NT2/D1 (cell line): ENCODE results near the gene TRAF7.

Experiments
- DNase-seq: peaks from one replicate; pipeline ENCODE4 v3.0.0-alpha.2; 2011; ENCODE audit warnings: low read depth, low spot score
- H3K27me3 ChIP-seq: 2 replicates; pipeline ENCODE4 v1.6.0; 2011; ENCODE audit warnings: mild to moderate bottlenecking; ENCODE audit not compliant: insufficient read length, insufficient read depth
- H3K36me3 ChIP-seq: 2 replicates; pipeline ENCODE4 v1.6.1; 2011; ENCODE audit warnings: mild to moderate bottlenecking, low read length, mixed read lengths; ENCODE audit not compliant: insufficient read depth, insufficient read length
- H3K4me1 ChIP-seq: 2 replicates; pipeline ENCODE4 v1.5.1; 2011; ENCODE audit not compliant: insufficient read depth, insufficient read length
- H3K4me3 ChIP-seq: 2 replicates; pipeline ENCODE4 v1.5.1; 2011; ENCODE audit warnings: low read depth; ENCODE audit not compliant: insufficient read length
- H3K9ac ChIP-seq: 2 replicates; pipeline ENCODE4 v1.6.0; 2011; ENCODE audit warnings: low read depth; ENCODE audit not compliant: insufficient read length
- H3K9me3 ChIP-seq: 2 replicates; pipeline ENCODE4 v1.5.1; 2011; ENCODE audit warnings: mild to moderate bottlenecking, low read length; ENCODE audit not compliant: insufficient read depth
- SUZ12 ChIP-seq: IDR thresholded peaks from 2 replicates; pipeline ENCODE4 v1.6.1; 2011; ENCODE audit not compliant: insufficient read length, insufficient read depth; ENCODE audit errors: extremely low read depth
- YY1 ChIP-seq: IDR thresholded peaks from 2 replicates; pipeline ENCODE4 v1.6.1; 2011; ENCODE audit not compliant: insufficient read length, insufficient read depth
- ZNF274 ChIP-seq: IDR thresholded peaks from 2 replicates; pipeline ENCODE4 v1.6.1; 2011; ENCODE audit warnings: mild to moderate bottlenecking, low read depth, low read length

The TRAF7 gene

GRCh38 chr16:2166263-2167067, 10.9 kb downstream of the TRAF7 start:
- no peak for DNase-seq
- Histone ChIP-seq H3K27me3 (no peaks in the 10 kb centered on the region), H3K9me3 (no peaks in the 10 kb centered on the region; the same call in 1 of the 2 replicates), H3K9ac (no peak overlapping the region), H3K4me3 (no peak overlapping the region), H3K4me1 (peaks cover 32% of the 10 kb centered on the region), H3K36me3 (peaks cover 86% of the 10 kb centered on the region)
- TF ChIP-seq SUZ12 (no peak), YY1 (no peak), ZNF274 (no peak)

- peaks cover 86% of the 10 kb centered on the region for H3K36me3 ChIP-seq
- TF ChIP-seq ZNF274: no peak
- no peak for TF ChIP-seq SUZ12
- no peak for TF ChIP-seq YY1
- no peak overlapping the region for H3K4me3 ChIP-seq
- H3K9me3 ChIP-seq: no peaks in the 10 kb centered on the region; the same call in 1 of the 2 replicates
- DNase-seq: no peak
- H3K9ac ChIP-seq: no peak overlapping the region
- no peaks in the 10 kb centered on the region for H3K27me3 ChIP-seq
- H3K4me1 ChIP-seq: peaks cover 25% of the 10 kb centered on the region
Observed at GRCh38 chr16:2167068-2167638, 11.6 kb downstream of the TRAF7 start.

GRCh38 chr16:2170080-2170479, 14.5 kb downstream of the TRAF7 start:
- TF ChIP-seq ZNF274: no peak
- no peak for TF ChIP-seq YY1
- no peak for TF ChIP-seq SUZ12
- peaks cover 13% of the 10 kb centered on the region for H3K4me1 ChIP-seq
- H3K4me3 ChIP-seq: no peak overlapping the region
- H3K36me3 ChIP-seq: peaks cover 94% of the 10 kb centered on the region
- H3K9me3 ChIP-seq: no peaks in the 10 kb centered on the region
- H3K27me3 ChIP-seq: no peaks in the 10 kb centered on the region
- no peak overlapping the region for H3K9ac ChIP-seq
- DNase-seq: no peak

DNA sequence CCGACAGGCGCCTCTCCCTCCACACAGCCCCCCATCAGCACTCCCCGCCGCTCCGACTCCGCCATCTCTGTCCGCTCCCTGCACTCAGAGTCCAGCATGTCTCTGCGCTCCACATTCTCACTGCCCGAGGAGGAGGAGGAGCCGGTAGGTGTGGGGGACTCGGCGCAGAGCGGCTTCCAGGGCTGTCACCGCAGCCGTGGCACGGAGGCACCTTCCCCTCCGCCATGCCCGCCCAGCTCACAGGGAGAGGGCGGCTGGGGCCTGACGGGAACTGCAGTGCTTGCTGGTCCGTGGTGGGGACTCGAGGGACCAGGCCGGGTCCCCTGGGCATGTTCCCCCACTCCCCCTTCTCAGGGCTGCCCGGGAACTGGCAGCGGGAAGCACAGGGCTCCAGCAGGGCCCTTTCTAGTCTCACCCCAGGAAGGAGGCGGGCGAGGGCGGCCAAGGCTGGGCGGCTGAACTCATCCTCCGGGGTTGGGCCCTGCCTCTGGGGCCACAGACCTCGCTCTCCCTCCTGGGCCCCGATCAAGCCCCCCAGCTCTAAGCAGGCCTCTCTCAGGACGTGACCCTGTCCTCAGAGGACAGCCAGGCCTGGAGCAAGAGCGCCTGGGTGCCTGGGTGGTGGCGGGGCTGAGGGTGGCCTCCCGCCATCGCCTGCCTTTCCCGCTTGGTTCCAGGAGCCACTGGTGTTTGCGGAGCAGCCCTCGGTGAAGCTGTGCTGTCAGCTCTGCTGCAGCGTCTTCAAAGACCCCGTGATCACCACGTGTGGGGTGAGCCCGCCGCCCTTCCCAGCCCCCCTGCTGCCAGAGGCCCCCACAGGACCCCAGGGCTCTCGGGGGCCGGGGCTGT, 15.2 kb downstream of the TRAF7 start:
- H3K9ac ChIP-seq: no peak overlapping the region
- no peak overlapping the region for H3K4me3 ChIP-seq
- DNase-seq: no peak
- H3K36me3 ChIP-seq: peaks cover 95% of the 10 kb centered on the region
- no peaks in the 10 kb centered on the region for H3K9me3 ChIP-seq
- H3K27me3 ChIP-seq: no peaks in the 10 kb centered on the region
- peaks cover 10% of the 10 kb centered on the region for H3K4me1 ChIP-seq
- TF ChIP-seq YY1 (no peak), SUZ12 (no peak), ZNF274 (no peak)

DNA sequence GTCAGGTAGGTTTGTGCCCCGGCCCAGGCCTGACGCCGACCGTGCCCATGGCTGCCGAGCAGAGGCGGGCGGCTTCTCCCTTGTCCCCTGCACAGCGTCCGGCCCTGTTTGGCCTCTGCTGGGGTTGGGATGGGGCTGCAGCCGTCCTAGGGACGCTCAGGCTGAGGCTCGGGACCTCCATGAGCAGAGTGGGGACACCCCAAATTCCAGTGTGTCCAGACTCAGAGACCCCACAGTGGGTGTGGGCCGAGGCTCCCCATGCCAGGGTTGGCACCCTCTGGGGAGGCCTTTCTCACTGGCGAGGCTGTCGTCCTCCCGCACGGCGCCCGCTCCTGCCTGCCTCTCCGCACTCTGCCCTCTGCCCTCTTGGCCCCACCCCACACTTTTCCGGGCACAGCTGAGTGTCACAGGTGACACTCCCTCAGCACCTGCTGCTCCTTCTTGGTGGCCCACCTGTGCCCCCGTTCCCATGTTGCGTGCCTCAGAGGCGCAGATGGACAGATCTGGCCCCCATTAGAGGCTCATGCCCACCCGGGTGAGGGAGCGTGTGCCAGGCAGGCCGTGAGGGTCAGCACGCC, 16.1 kb downstream of the TRAF7 start:
- TF ChIP-seq ZNF274 (no peak), SUZ12 (no peak), YY1 (no peak)
- H3K4me1 ChIP-seq: peaks cover 10% of the 10 kb centered on the region
- H3K9me3 ChIP-seq: no peaks in the 10 kb centered on the region
- no peaks in the 10 kb centered on the region for H3K27me3 ChIP-seq
- DNase-seq: no peak
- H3K9ac ChIP-seq: no peak overlapping the region
- no peak overlapping the region for H3K4me3 ChIP-seq
- H3K36me3 ChIP-seq: peaks cover 94% of the 10 kb centered on the region

DNA sequence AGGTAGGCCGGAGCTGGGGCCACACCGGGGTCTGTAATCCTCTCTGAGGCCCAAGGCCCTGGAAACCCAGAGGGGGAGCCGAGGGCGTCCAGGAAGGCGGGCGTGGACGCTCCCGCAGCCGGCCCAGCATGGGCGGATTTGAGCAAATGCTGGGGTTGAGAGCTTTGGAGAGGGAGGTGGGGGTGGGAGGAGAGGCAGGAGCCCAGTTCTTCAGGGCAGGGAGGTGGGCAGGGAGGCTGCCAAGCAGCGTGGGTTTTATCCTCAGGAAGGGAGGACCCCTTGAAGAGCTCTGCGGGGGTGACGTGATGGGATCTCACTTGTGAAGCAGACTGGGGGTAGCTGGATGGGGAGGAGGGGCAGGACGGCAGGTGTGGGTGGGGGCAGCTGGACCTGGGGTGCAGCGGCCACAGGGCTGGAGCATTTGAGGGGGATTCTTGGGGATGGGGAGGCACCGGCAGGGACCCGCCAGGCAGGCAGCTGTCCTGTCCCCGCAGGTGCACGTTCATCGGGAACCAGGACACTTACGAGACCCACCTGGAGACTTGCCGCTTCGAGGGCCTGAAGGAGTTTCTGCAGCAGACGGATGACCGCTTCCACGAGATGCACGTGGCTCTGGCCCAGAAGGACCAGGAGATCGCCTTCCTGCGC, 17.2 kb downstream of the TRAF7 start:
- TF ChIP-seq YY1 (no peak), SUZ12 (no peak), ZNF274 (no peak)
- Histone ChIP-seq H3K9me3 (no peaks in the 10 kb centered on the region), H3K36me3 (peaks cover 94% of the 10 kb centered on the region)

More for the DNA sequence above, 17.2 kb downstream of the TRAF7 start:
- DNase-seq: no peak
- Histone ChIP-seq H3K4me1 (peaks cover 10% of the 10 kb centered on the region), H3K27me3 (no peaks in the 10 kb centered on the region), H3K4me3 (no peak overlapping the region), H3K9ac (no peak overlapping the region)
